Ascending aorta (tissue), 2 donors: ENCODE data around the gene MRPS18B. TPM values are rescaled to one million over a fixed set of nuclear protein-coding genes. Genes with fewer than 3 reads are reported as not detected.

Experiments used
- DNase-seq, 2 donors: peaks; one replicate each; pipeline ENCODE4 v3.0.0-alpha.2; 2019; ENCODE audit warnings: low spot score in 2 of 2
- H3K27ac ChIP-seq, 2 donors: fragments of 200-600 bp; sonication (generic); one replicate each; pipeline ENCODE4 v1.5.1; 2016 to 2017; ENCODE audit warnings: mild to moderate bottlenecking in 1 of 2
- H3K27me3 ChIP-seq: fragments of 200-600 bp; sonication (generic); one replicate; pipeline ENCODE4 v1.5.1; 2017
- H3K36me3 ChIP-seq, 2 donors: fragments of 200-600 bp; sonication (generic); one replicate each; pipeline ENCODE4 v1.5.1; 2016
- H3K4me1 ChIP-seq, 2 donors: fragments of 200-600 bp; sonication (generic); one replicate each; pipeline ENCODE4 v1.5.1; 2016 to 2017; ENCODE audit warnings: mild to moderate bottlenecking in 1 of 2
- H3K4me3 ChIP-seq, 2 donors: fragments of 200-600 bp; sonication (generic); one replicate each; pipeline ENCODE4 v1.5.1; 2016 to 2017; ENCODE audit warnings: mild to moderate bottlenecking in 1 of 2
- H3K9me3 ChIP-seq, 2 donors: fragments of 200-600 bp; sonication (generic); one replicate each; pipeline ENCODE4 v1.5.1; 2016
- intact Hi-C: fragments of 100-400 bp; cut with DNase I; formaldehyde crosslinking; loops from one replicate; pipeline ENCODE4 v1.15.1; 2023
- total RNA-seq: library from RNA; depleted of rRNA; stranded (reverse); fragments of >200 nt; gene quantifications from one replicate; pipeline ENCODE4 v1.1.0, GENCODE V29; 2016
- TF ChIP-seq, protein P1 (sequence below), 3 experiments: fragments of 200-600 bp in 2 of 3; fragments of 450-650 bp in 1 of 3; sonication (generic) in 2 of 3; IDR thresholded peaks; one replicate each; pipeline ENCODE4 v1.5.1; 2016 to 2019; ENCODE audit warnings: antibody characterized with exemption in 3 of 3, mild to moderate bottlenecking in 1 of 3, moderate library complexity in 1 of 3

The MRPS18B gene
- total RNA-seq, 1 donor from 2014 or later, result 33.0 TPM

DNA sequence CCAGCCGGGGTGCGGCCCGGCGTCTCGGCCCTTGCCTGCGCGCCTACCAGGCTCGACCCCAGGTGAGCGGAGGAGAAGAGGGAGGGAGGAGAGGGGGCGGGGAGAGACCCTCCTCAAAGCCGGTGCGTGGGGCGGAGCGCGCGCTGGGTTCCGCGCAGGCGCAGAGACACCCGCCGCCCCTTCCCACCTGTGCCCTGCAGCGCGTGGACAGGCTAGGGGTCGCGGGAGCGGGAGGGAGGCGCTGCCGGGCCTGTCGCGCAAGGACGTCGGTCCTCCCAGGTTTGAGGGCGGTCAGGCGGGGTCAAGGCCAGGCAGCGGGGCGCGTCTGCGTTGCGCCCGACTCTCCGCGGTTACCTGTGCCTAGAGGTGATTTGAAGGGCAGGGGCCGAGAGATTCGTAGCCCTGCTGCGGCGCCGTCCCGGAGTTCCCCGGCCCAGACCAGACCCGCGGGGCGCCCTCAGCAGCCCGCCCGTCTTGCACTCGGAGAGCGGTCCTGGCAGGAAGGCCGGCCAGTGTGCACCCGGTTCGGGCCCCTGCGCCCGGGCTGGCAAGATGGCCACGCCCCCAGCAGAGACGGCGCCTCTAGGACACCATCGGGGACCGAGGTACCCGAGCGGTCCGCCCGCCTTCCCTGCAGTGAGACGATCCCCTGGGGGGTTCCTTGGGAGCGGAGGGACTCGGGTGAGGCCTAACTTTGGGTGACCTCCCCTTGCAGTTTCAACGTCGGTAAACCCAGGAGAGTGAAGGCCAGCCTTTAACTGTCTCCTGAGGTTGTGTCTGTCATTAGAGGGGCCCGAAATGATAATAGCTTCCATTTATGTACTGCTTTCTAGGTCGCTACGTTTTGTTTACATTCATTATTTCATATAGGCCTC, 29.8 kb downstream of the MRPS18B start:
- peak overlapping the region; percentile 89 to 96 for H3K4me3 ChIP-seq
- H3K9me3 ChIP-seq, result no peaks in the 10 kb centered on the region
- intact Hi-C loops, result loop anchor here (2.0 kb wide), 1 partner anchor 25 kb away; the partner anchor contains the start of gene DHX16
- H3K27me3 ChIP-seq, result no peaks in the 10 kb centered on the region
- H3K4me1 ChIP-seq, result peaks cover 0 to 12% of the 10 kb centered on the region in 2 donors
- peak in 1 of 2 donors; percentile 79 for DNase-seq
- peak overlapping the region; percentile 85 to 93 for H3K27ac ChIP-seq
- H3K36me3 ChIP-seq, result peaks cover 16 to 29% of the 10 kb centered on the region in 2 donors
- TF ChIP-seq, protein P1, sequence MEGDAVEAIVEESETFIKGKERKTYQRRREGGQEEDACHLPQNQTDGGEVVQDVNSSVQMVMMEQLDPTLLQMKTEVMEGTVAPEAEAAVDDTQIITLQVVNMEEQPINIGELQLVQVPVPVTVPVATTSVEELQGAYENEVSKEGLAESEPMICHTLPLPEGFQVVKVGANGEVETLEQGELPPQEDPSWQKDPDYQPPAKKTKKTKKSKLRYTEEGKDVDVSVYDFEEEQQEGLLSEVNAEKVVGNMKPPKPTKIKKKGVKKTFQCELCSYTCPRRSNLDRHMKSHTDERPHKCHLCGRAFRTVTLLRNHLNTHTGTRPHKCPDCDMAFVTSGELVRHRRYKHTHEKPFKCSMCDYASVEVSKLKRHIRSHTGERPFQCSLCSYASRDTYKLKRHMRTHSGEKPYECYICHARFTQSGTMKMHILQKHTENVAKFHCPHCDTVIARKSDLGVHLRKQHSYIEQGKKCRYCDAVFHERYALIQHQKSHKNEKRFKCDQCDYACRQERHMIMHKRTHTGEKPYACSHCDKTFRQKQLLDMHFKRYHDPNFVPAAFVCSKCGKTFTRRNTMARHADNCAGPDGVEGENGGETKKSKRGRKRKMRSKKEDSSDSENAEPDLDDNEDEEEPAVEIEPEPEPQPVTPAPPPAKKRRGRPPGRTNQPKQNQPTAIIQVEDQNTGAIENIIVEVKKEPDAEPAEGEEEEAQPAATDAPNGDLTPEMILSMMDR (IDR thresholded peaks at IDR 0.05), result no peak

DNA sequence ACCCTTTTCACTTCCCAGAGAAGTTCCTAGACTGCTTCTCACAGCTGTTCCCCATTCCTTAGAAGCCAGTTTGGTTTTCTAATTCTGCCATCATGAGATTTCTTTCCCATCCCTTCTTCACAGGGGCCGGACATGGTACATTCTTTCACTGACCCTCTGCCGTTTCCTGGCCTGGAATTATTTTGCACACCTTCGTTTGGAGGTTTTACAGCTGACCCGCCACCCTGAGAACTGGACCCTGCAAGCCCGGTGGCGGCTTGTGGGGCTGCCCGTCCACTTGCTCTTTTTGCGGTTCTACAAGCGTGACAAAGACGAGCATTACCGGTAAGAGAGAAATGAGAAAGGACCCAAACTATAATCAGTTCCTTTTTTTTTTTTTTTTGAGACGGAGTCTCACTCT, 33.5 kb downstream of the MRPS18B start:
- Histone ChIP-seq H3K36me3 (peaks cover 47 to 53% of the 10 kb centered on the region in 2 donors), H3K9me3 (no peaks in the 10 kb centered on the region), H3K27me3 (no peaks in the 10 kb centered on the region), H3K4me3 (no peak overlapping the region), H3K4me1 (peaks cover 0 to 12% of the 10 kb centered on the region in 2 donors), H3K27ac (no peak overlapping the region)
- TF ChIP-seq, protein P1 (IDR thresholded peaks at IDR 0.05), result no peak
- intact Hi-C loops, result no loop called here
- no peak for DNase-seq

DNA sequence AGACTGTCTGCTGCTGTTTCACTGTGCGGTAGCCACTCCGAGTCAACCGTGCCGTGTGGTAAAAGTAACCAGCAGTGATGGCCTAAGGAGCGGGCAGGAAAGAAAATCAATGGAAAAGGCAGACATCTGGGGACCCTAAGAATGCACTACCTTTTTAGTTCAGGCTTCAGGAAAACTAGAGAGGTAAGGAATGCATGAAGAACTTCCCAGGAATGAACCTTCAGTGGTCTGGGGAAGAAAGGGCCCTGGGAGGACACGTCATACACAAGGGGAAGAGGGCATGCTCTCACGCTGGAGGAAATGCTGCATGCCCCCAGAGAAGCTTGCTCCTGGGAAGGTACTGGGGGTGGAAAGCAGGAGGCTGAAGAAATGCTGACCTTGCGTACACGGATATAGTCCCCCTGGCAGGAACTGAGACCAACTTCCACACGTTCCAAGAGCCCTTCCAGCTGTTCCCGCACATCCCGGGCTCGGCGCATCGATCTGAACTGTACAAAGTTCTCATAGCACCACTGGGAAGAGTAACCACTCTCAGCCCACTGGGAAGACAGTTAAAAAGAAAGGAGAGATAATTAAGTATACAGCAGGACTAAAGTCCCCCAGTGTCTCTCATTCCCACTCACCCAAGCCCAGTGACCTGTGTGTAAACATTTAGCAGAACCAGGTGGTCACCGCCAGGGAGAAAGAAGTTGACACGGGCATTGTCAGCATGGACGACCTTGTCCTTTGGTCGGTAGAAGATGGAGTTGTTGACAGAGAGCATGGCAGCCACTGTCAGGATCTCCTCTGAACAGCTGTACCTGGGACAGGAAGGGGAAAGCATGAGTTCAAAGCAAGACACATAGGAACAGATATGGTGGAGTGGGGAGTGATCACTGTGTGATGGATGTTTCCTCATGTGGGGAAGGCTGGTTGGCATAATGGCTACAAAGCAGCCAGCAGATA, 37.4 kb downstream of the MRPS18B start:
- no peak for DNase-seq
- intact Hi-C loops, result no loop called here
- no peaks in the 10 kb centered on the region for H3K9me3 ChIP-seq
- no peaks in the 10 kb centered on the region for H3K4me1 ChIP-seq
- H3K27ac ChIP-seq, result no peak overlapping the region
- H3K27me3 ChIP-seq, result no peaks in the 10 kb centered on the region
- peaks cover 82 to 92% of the 10 kb centered on the region in 2 donors for H3K36me3 ChIP-seq
- TF ChIP-seq, protein P1 (IDR thresholded peaks at IDR 0.05), result no peak
- no peak overlapping the region for H3K4me3 ChIP-seq

DNA sequence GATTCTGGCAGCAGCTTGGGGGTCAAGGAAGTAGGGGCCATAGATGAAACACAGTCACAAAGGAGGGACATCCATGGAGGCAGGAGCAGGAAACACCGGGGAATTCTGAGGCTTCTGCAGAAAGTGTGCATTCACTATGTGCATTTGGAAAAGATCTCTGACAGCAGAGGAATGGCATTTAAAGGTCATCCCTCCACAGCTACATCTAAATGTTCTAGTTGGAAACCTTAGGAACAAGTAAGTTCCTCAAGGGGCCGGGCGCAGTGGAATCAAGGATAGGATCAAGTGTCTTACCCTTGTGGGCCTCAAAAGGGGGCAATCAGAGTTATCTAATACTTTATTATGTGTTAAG, 38.1 kb downstream of the MRPS18B start:
- Histone ChIP-seq H3K4me1 (no peaks in the 10 kb centered on the region), H3K9me3 (no peaks in the 10 kb centered on the region), H3K27me3 (no peaks in the 10 kb centered on the region), H3K27ac (no peak overlapping the region), H3K36me3 (peaks cover 84 to 97% of the 10 kb centered on the region in 2 donors), H3K4me3 (no peak overlapping the region)
- intact Hi-C loops, result no loop called here
- TF ChIP-seq, protein P1 (IDR thresholded peaks at IDR 0.05), result no peak
- no peak for DNase-seq

DNA sequence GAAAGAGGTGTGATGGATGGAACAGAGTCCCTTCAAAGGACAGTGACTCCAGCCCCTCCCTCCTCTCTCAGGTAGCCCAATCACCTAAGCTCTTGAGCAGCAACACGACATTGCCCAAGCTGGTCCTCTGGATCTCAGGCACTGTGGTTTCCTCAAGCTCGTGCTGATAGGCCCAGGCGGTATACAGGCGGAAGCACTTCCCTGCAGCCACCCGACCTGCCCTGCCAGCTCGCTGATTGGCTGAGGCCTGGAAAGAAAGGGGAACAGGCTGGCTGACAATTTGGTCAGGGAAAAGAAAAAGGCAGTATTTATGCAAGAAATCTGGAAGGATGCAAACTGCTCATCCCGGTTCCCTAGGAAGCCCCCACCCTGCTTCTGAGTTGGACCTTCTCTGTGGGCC, 38.9 kb downstream of the MRPS18B start:
- H3K9me3 ChIP-seq, result no peaks in the 10 kb centered on the region
- no peak overlapping the region for H3K4me3 ChIP-seq
- DNase-seq, result no peak
- no peaks in the 10 kb centered on the region for H3K27me3 ChIP-seq
- intact Hi-C loops, result no loop called here
- no peaks in the 10 kb centered on the region for H3K4me1 ChIP-seq
- no peak overlapping the region for H3K27ac ChIP-seq
- TF ChIP-seq, protein P1 (IDR thresholded peaks at IDR 0.05), result no peak
- peaks cover 84 to 99% of the 10 kb centered on the region in 2 donors for H3K36me3 ChIP-seq
